Measurements from ENCODE around the gene KDM2B.

- TF ChIP-seq EZH2 (IDR thresholded peaks at IDR 0.05; ENCODE audit: low read length) = no peak
- TF ChIP-seq CTCF (optimal IDR thresholded peaks at IDR 0.05 in 1 of 3, IDR thresholded peaks at IDR 0.05 in 1 of 3, conservative IDR thresholded peaks at IDR 0.05 in 1 of 3; ENCODE audit: extremely low read depth in 1 of 3, insufficient read depth in 2 of 3, low read length in 3 of 3) = no peak
Observed at GRCh38 chr12:121507984-121508383, 72.8 kb downstream of the KDM2B start.

All from keratinocyte (primary cell).